H9 (cell line): Measurements from ENCODE around the gene MTARC1. TPM values are rescaled to one million over a fixed set of nuclear protein-coding genes. Genes with fewer than 3 reads are reported as not detected.

Experiments used
- DNase-seq: peaks from one replicate; pipeline ENCODE4 v3.0.0-alpha.2; 2017
- H2AFZ ChIP-seq: one replicate; pipeline ENCODE4 v1.6.1; 2013; ENCODE audit warnings: mild to moderate bottlenecking, low read length, control low read depth, moderate library complexity
- H2AK5ac ChIP-seq: 2 replicates; pipeline ENCODE4 v1.6.1; 2013; ENCODE audit warnings: low read length, control low read depth, mixed read lengths; ENCODE audit not compliant: insufficient read length
- H2BK120ac ChIP-seq: one replicate; pipeline ENCODE4 v1.6.1; 2013; ENCODE audit warnings: low read depth, mild to moderate bottlenecking, low read length, control low read depth, inconsistent platforms; ENCODE audit not compliant: poor library complexity, severe bottlenecking
- H2BK12ac ChIP-seq: 2 replicates; pipeline ENCODE4 v1.6.1; 2013; ENCODE audit warnings: low read length, control low read depth, mixed read lengths, low read depth; ENCODE audit not compliant: insufficient read length
- H2BK15ac ChIP-seq: 2 replicates; pipeline ENCODE4 v1.6.1; 2013; ENCODE audit warnings: low read depth, low read length, control low read depth
- H2BK20ac ChIP-seq: one replicate; pipeline ENCODE4 v1.6.1; 2013; ENCODE audit warnings: low read depth, mild to moderate bottlenecking, low read length, control low read depth, inconsistent platforms; ENCODE audit not compliant: poor library complexity, severe bottlenecking
- H2BK5ac ChIP-seq: 2 replicates; pipeline ENCODE4 v1.6.1; 2013; ENCODE audit warnings: low read length, control low read depth, mixed read lengths; ENCODE audit not compliant: insufficient read length
- H3K14ac ChIP-seq: 2 replicates; pipeline ENCODE4 v1.6.1; 2013; ENCODE audit warnings: low read length, control low read depth; ENCODE audit not compliant: insufficient read depth
- H3K18ac ChIP-seq: 2 replicates; pipeline ENCODE4 v1.6.1; 2013; ENCODE audit warnings: low read depth, mild to moderate bottlenecking, mixed read lengths, low read length, control low read depth; ENCODE audit not compliant: insufficient read length
- H3K23ac ChIP-seq: 2 replicates; pipeline ENCODE4 v1.6.1; 2013; ENCODE audit warnings: low read length, control low read depth, mixed read lengths, low read depth; ENCODE audit not compliant: insufficient read length
- H3K23me2 ChIP-seq: 2 replicates; pipeline ENCODE4 v1.6.1; 2013; ENCODE audit warnings: low read depth, mild to moderate bottlenecking, mixed read lengths, low read length, control low read depth; ENCODE audit not compliant: insufficient read length, poor library complexity, severe bottlenecking
- H3K27ac ChIP-seq: 2 replicates; pipeline ENCODE4 v1.5.1; 2013; ENCODE audit warnings: low read length, control low read depth, mixed read lengths, low read depth; ENCODE audit not compliant: insufficient read length
- H3K27me3 ChIP-seq: 2 replicates; pipeline ENCODE4 v1.6.1; 2013; ENCODE audit warnings: low read length, control low read depth, inconsistent platforms; ENCODE audit not compliant: insufficient read depth
- H3K4ac ChIP-seq: 2 replicates; pipeline ENCODE4 v1.6.1; 2013; ENCODE audit warnings: low read depth, mild to moderate bottlenecking, control low read depth, inconsistent platforms, low read length, moderate library complexity
- H3K4me1 ChIP-seq: 2 replicates; pipeline ENCODE4 v1.6.1; 2013; ENCODE audit warnings: low read length, control low read depth, inconsistent platforms; ENCODE audit not compliant: insufficient read depth
- H3K4me2 ChIP-seq: 2 replicates; pipeline ENCODE4 v1.6.1; 2013; ENCODE audit warnings: low read length, control low read depth, mixed read lengths; ENCODE audit not compliant: insufficient read length, insufficient read depth
- H3K56ac ChIP-seq: 2 replicates; pipeline ENCODE4 v1.6.1; 2013; ENCODE audit warnings: low read depth, mild to moderate bottlenecking, mixed read lengths, low read length, control low read depth; ENCODE audit not compliant: insufficient read length
- H3K79me1 ChIP-seq: 2 replicates; pipeline ENCODE4 v1.6.1; 2013; ENCODE audit warnings: low read depth, mild to moderate bottlenecking, moderate library complexity, low read length, control low read depth, inconsistent platforms; ENCODE audit not compliant: insufficient read depth, poor library complexity, severe bottlenecking
- H3K79me2 ChIP-seq: 2 replicates; pipeline ENCODE4 v1.6.1; 2013; ENCODE audit warnings: low read length, control low read depth, inconsistent platforms; ENCODE audit not compliant: insufficient read depth
- H3K9ac ChIP-seq: 2 replicates; pipeline ENCODE4 v1.6.1; 2013; ENCODE audit warnings: low read length, control low read depth, mixed read lengths; ENCODE audit not compliant: insufficient read length; ENCODE audit errors: extremely low read depth
- H3K9me3 ChIP-seq: one replicate; pipeline ENCODE4 v1.6.1; 2013; ENCODE audit warnings: low read depth, low read length, inconsistent platforms; ENCODE audit not compliant: control insufficient read depth
- H3T11ph ChIP-seq: one replicate; pipeline ENCODE4 v1.6.1; 2013; ENCODE audit warnings: mild to moderate bottlenecking, low read length, control low read depth, inconsistent platforms
- H4K20me1 ChIP-seq: one replicate; pipeline ENCODE4 v1.6.1; 2013; ENCODE audit not compliant: control insufficient read depth, insufficient read length, insufficient read depth
- H4K5ac ChIP-seq: 2 replicates; pipeline ENCODE4 v1.6.1; 2013; ENCODE audit warnings: low read depth, mild to moderate bottlenecking, mixed read lengths, low read length, control low read depth; ENCODE audit not compliant: insufficient read length
- H4K8ac ChIP-seq: replicated peaks from 2 replicates; pipeline ENCODE4 v1.6.1; 2013; ENCODE audit warnings: low read length, control low read depth, mixed read lengths, low read depth; ENCODE audit not compliant: insufficient read length
- H4K91ac ChIP-seq: 2 replicates; pipeline ENCODE4 v1.6.1; 2013; ENCODE audit warnings: low read depth, mild to moderate bottlenecking, moderate library complexity, mixed read lengths, low read length, control low read depth; ENCODE audit not compliant: insufficient read length
- H3K27ac Mint-ChIP-seq, 3 experiments: 2 replicates in 2 of 3; 3 replicates in 1 of 3; pipeline ENCODE4 v1.8.0; 2020 to 2021; ENCODE audit warnings: mixed read lengths in 3 of 3, mild to moderate bottlenecking in 1 of 3, moderate library complexity in 1 of 3
- H3K27me3 Mint-ChIP-seq: 2 replicates; pipeline ENCODE4 v1.8.0; 2021; ENCODE audit warnings: low read depth, mild to moderate bottlenecking, moderate library complexity, mixed read lengths
- H3K36me3 Mint-ChIP-seq, 3 experiments: 2 replicates in 2 of 3; 3 replicates in 1 of 3; pipeline ENCODE4 v1.8.0; 2020 to 2021; ENCODE audit warnings: low read depth in 3 of 3, mixed read lengths in 3 of 3; ENCODE audit not compliant: insufficient read depth in 1 of 3
- H3K4me1 Mint-ChIP-seq, 2 experiments: 2 replicates each; pipeline ENCODE4 v1.8.0; 2020; ENCODE audit warnings: mixed read lengths in 2 of 2
- H3K4me3 Mint-ChIP-seq, 2 experiments: 2 replicates in 1 of 2; 3 replicates in 1 of 2; pipeline ENCODE4 v1.8.0; 2020 to 2021; ENCODE audit warnings: mild to moderate bottlenecking in 2 of 2, mixed read lengths in 2 of 2, moderate library complexity in 1 of 2
- H3K9me3 Mint-ChIP-seq, 2 experiments: 2 replicates in 1 of 2; 3 replicates in 1 of 2; pipeline ENCODE4 v1.8.0; 2020; ENCODE audit warnings: mild to moderate bottlenecking in 2 of 2, mixed read lengths in 2 of 2, moderate library complexity in 1 of 2
- WGBS: extraction: QIAGEN DNeasy Blood & Tissue Kit; methylation state at CpG from one replicate; pipeline ENCODE4 v1.1.7; 2013; ENCODE audit warnings: missing lambda C conversion rate, low lambda C conversion rate, mixed read lengths; ENCODE audit not compliant: insufficient read length; ENCODE audit errors: extremely low coverage; 5-methylcytosine and 5-hydroxymethylcytosine counted together
- total RNA-seq: library from RNA; stranded (reverse); gene quantifications from 2 replicates; pipeline ENCODE4 v1.2.1, GENCODE V29; 2021
- TF ChIP-seq, protein P1 (sequence below): fragments of 200-600 bp; sonication (generic); conservative IDR thresholded peaks from 3 replicates; pipeline ENCODE4 v1.8.0; 2021; ENCODE audit warnings: antibody characterized with exemption, mild to moderate bottlenecking

MTARC1 gene
- total RNA-seq, 1 experiment from 2014 or later = 33.7 TPM

DNA sequence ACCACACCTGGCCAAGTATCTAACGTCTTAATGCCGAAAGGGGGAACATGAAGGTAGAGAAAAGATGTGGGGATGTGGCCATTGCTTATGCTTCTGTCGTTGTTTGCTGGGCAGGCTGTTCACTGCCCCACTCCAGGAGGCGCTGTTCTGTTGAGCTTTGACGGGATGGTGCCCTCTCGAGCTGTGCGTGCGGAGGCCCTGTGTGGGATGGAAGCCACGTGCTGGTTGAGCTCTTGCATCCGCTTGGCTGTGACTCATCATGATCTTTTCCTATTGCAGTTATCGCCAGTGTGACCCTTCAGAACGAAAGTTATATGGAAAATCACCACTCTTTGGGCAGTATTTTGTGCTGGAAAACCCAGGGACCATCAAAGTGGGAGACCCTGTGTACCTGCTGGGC, 26.3 kb downstream of the MTARC1 start:
- H2BK20ac ChIP-seq = no peak overlapping the region
- no peaks in the 10 kb centered on the region for H3K79me1 ChIP-seq
- no peak overlapping the region for H3K27ac ChIP-seq
- no peak overlapping the region for H2BK12ac ChIP-seq
- H3K18ac ChIP-seq = no peak overlapping the region
- peaks cover 3% of the 10 kb centered on the region for H3K23me2 ChIP-seq
- peak; percentile 69 for DNase-seq
- no peak overlapping the region for H3K23ac ChIP-seq
- no CpG with 5 or more reads among the region's 12 CpGs for WGBS
- H2BK120ac ChIP-seq = no peak overlapping the region
- no peak overlapping the region for H4K5ac ChIP-seq
- no peaks in the 10 kb centered on the region for H3K9me3 ChIP-seq
- peaks cover 3% of the 10 kb centered on the region for H4K20me1 ChIP-seq
- H3K4me2 ChIP-seq = no peak overlapping the region
- H2BK5ac ChIP-seq = no peak overlapping the region
- Mint-ChIP-seq H3K4me3 (no peak overlapping the region), H3K36me3 (peaks cover 27 to 67% (median 60%) of the 10 kb centered on the region in 3 experiments), H3K27me3 (no peaks in the 10 kb centered on the region), H3K9me3 (peaks cover 0 to 3% of the 10 kb centered on the region in 2 experiments; a peak in 1 of 5 replicates), H3K4me1 (peaks cover 8 to 12% of the 10 kb centered on the region in 2 experiments), H3K27ac (no peak overlapping the region; a peak in 1 of 7 replicates)
- no peak overlapping the region for H3K14ac ChIP-seq
- H3K9ac ChIP-seq = no peak overlapping the region
- no peaks in the 10 kb centered on the region for H3K27me3 ChIP-seq
- H4K8ac ChIP-seq = no peak overlapping the region
- H2AFZ ChIP-seq = no peak overlapping the region
- no peak overlapping the region for H2AK5ac ChIP-seq
- no peak overlapping the region for H4K91ac ChIP-seq
- no peak overlapping the region for H2BK15ac ChIP-seq
- H3K56ac ChIP-seq = no peak overlapping the region
- no peaks in the 10 kb centered on the region for H3K79me2 ChIP-seq
- H3T11ph ChIP-seq = no peak overlapping the region
- no peak overlapping the region for H3K4ac ChIP-seq
- H3K4me1 ChIP-seq = no peaks in the 10 kb centered on the region
- TF ChIP-seq, protein P1, sequence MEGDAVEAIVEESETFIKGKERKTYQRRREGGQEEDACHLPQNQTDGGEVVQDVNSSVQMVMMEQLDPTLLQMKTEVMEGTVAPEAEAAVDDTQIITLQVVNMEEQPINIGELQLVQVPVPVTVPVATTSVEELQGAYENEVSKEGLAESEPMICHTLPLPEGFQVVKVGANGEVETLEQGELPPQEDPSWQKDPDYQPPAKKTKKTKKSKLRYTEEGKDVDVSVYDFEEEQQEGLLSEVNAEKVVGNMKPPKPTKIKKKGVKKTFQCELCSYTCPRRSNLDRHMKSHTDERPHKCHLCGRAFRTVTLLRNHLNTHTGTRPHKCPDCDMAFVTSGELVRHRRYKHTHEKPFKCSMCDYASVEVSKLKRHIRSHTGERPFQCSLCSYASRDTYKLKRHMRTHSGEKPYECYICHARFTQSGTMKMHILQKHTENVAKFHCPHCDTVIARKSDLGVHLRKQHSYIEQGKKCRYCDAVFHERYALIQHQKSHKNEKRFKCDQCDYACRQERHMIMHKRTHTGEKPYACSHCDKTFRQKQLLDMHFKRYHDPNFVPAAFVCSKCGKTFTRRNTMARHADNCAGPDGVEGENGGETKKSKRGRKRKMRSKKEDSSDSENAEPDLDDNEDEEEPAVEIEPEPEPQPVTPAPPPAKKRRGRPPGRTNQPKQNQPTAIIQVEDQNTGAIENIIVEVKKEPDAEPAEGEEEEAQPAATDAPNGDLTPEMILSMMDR = peak; percentile 57
